ENCODE results near the gene THRAP3.

THRAP3 gene

GRCh38 chr1:36297062-36297461, 72.8 kb downstream of the THRAP3 start:
- DNase-seq (ENCODE audit: low read depth in 3 of 3): no peak

GRCh38 chr1:36298640-36299039, 74.4 kb downstream of the THRAP3 start:
- DNase-seq (ENCODE audit: low read depth in 3 of 3): no peak

- DNase-seq (ENCODE audit: low read depth in 3 of 3): no peak
Measured at GRCh38 chr1:36300526-36300925, 76.3 kb downstream of the THRAP3 start.

- no peak for DNase-seq (ENCODE audit: low read depth in 3 of 3)
Measured at GRCh38 chr1:36301220-36301619, 77.0 kb downstream of the THRAP3 start.

GRCh38 chr1:36303244-36303643, 79.0 kb downstream of the THRAP3 start:
- DNase-seq (ENCODE audit: low read depth in 3 of 3): no peak

GRCh38 chr1:36303650-36304360, 79.6 kb downstream of the THRAP3 start:
- no peak for DNase-seq (ENCODE audit: low read depth in 3 of 3)

GRCh38 chr1:36304521-36304920, 80.3 kb downstream of the THRAP3 start:
- no peak for DNase-seq (ENCODE audit: low read depth in 3 of 3)

GRCh38 chr1:36304970-36305914, 81.0 kb downstream of the THRAP3 start:
- DNase-seq (ENCODE audit: low read depth in 3 of 3): no peak

GRCh38 chr1:36305915-36306209, 81.6 kb downstream of the THRAP3 start:
- DNase-seq (ENCODE audit: low read depth in 3 of 3): no peak

- no peak for DNase-seq (ENCODE audit: low read depth in 3 of 3)
Measured at GRCh38 chr1:36306210-36306901, 82.1 kb downstream of the THRAP3 start, which contains the start of gene SH3D21. Gene SH3D21, plus strand, starts transcription at chr1:36306368. Its CDS starts 53 bp downstream, at chr1:36306421.

GRCh38 chr1:36306902-36307456, 82.7 kb downstream of the THRAP3 start:
- DNase-seq (ENCODE audit: low read depth in 3 of 3): peak; percentile 82 to 90 (median 87)

- DNase-seq (ENCODE audit: low read depth in 3 of 3): no peak
Measured at GRCh38 chr1:36307601-36308330, 83.5 kb downstream of the THRAP3 start.

- no peak for DNase-seq (ENCODE audit: low read depth in 3 of 3)
Measured at GRCh38 chr1:36309397-36309796, 85.2 kb downstream of the THRAP3 start.

- DNase-seq (ENCODE audit: low read depth in 3 of 3): no peak
Measured at GRCh38 chr1:36320291-36320761, 96.1 kb downstream of the THRAP3 start.

GRCh38 chr1:36320767-36321118, 96.5 kb downstream of the THRAP3 start:
- DNase-seq (ENCODE audit: low read depth in 3 of 3): no peak

- DNase-seq (ENCODE audit: low read depth in 3 of 3): no peak
Measured at GRCh38 chr1:36321119-36321951, 97.1 kb downstream of the THRAP3 start.

- no peak for DNase-seq (ENCODE audit: low read depth in 3 of 3)
Measured at GRCh38 chr1:36322041-36322785, 98.0 kb downstream of the THRAP3 start.

- DNase-seq (ENCODE audit: low read depth in 3 of 3): no peak
Measured at GRCh38 chr1:36322786-36323635, 98.8 kb downstream of the THRAP3 start.
